Activated CD4-positive, alpha-beta T cell treated with anti-CD3 and anti-CD28 coated beads, Interleukin-2, amount 10 ng/mL, durations not matched to agents 7 days and 5 days (primary cell): Measurements from ENCODE around the gene CCNY. TPM values are rescaled to one million over a fixed set of nuclear protein-coding genes. Genes with fewer than 3 reads are reported as not detected.

Source experiments
- CTCF ChIA-PET: fragments of 350-600 bp; sonication (Branson Sonifier 250); formaldehyde crosslinking; loops from one replicate; lab custom pipeline; 2021; ENCODE audit warnings: antibody characterized with exemption; lab: Charles Lee
- POLR2A ChIA-PET: fragments of 350-600 bp; sonication (Branson Sonifier 250); formaldehyde crosslinking; loops from one replicate; lab custom pipeline; 2021; ENCODE audit warnings: antibody characterized with exemption; lab: Charles Lee
- DNase-seq: peaks from one replicate; pipeline ENCODE4 v3.0.0-alpha.2; 2020
- H3K27ac Mint-ChIP-seq: one replicate; pipeline ENCODE4 v1.8.0; 2021; ENCODE audit warnings: mild to moderate bottlenecking, moderate library complexity, mixed read lengths
- H3K27me3 Mint-ChIP-seq: one replicate; pipeline ENCODE4 v1.8.0; 2021; ENCODE audit warnings: mixed read lengths
- H3K36me3 Mint-ChIP-seq: one replicate; pipeline ENCODE4 v1.8.0; 2021; ENCODE audit warnings: low read depth, mixed read lengths
- H3K4me1 Mint-ChIP-seq: one replicate; pipeline ENCODE4 v1.8.0; 2021; ENCODE audit warnings: mixed read lengths
- H3K4me3 Mint-ChIP-seq: one replicate; pipeline ENCODE4 v1.8.0; 2021; ENCODE audit warnings: mild to moderate bottlenecking, moderate library complexity, mixed read lengths
- H3K9me3 Mint-ChIP-seq: one replicate; pipeline ENCODE4 v1.8.0; 2021; ENCODE audit warnings: mixed read lengths
- total RNA-seq, 2 experiments: library from RNA; stranded (reverse); gene quantifications; one replicate each; pipeline ENCODE4 v1.2.3, GENCODE V29; 2021

CCNY gene
- total RNA-seq, 2 experiments from 2014 or later, result 67.4 to 76.4 TPM

GRCh38 chr10:35435824-35436223 is 99.5 kb downstream of the CCNY start:
- CTCF ChIA-PET, result no interaction called here
- H3K36me3 Mint-ChIP-seq, result peaks cover 46% of the 10 kb centered on the region
- no peak overlapping the region for H3K27ac Mint-ChIP-seq

GRCh38 chr10:35437829-35438228 is 101.5 kb downstream of the CCNY start:
- CTCF ChIA-PET, result interaction anchor here (0.9 kb wide), 1 partner anchor 16 kb away, joined by 3 read pairs; no protein-coding TSS in a partner anchor
- Mint-ChIP-seq H3K4me3 (no peak overlapping the region), H3K36me3 (peaks cover 57% of the 10 kb centered on the region), H3K27me3 (no peaks in the 10 kb centered on the region), H3K9me3 (peaks cover 40% of the 10 kb centered on the region), H3K4me1 (peaks cover 42% of the 10 kb centered on the region), H3K27ac (no peak overlapping the region)
- POLR2A ChIA-PET, result no interaction called here
- no peak for DNase-seq

More at GRCh38 chr10:35435824-35436223, 99.5 kb downstream of the CCNY start:
- Mint-ChIP-seq H3K9me3 (peaks cover 25% of the 10 kb centered on the region), H3K27me3 (no peaks in the 10 kb centered on the region), H3K4me3 (no peak overlapping the region), H3K4me1 (peaks cover 36% of the 10 kb centered on the region)
- DNase-seq, result no peak
- POLR2A ChIA-PET, result no interaction called here

GRCh38 chr10:35438718-35439571 is 102.6 kb downstream of the CCNY start:
- peaks cover 66% of the 10 kb centered on the region for H3K36me3 Mint-ChIP-seq
- ChIA-PET POLR2A (interaction anchor here (0.6 kb wide), 1 partner anchor 347 kb away, joined by 4 read pairs; no protein-coding TSS in a partner anchor), CTCF (interaction anchor here (0.7 to 1.3 kb wide), 2 partner anchors 32 to 312 kb away, joined by 3 to 4 read pairs; partner anchors contain the start of gene CREM)
- peaks cover 38% of the 10 kb centered on the region for H3K4me1 Mint-ChIP-seq
- H3K4me3 Mint-ChIP-seq, result no peak overlapping the region
- no peak for DNase-seq
- H3K27me3 Mint-ChIP-seq, result no peaks in the 10 kb centered on the region
- no peak overlapping the region for H3K27ac Mint-ChIP-seq
- peaks cover 48% of the 10 kb centered on the region for H3K9me3 Mint-ChIP-seq

GRCh38 chr10:35440016-35440415 is 103.7 kb downstream of the CCNY start:
- CTCF ChIA-PET, result interaction anchor here (1.3 kb wide), 1 partner anchor 313 kb away, joined by 4 read pairs; the partner anchor contains the start of gene CREM
- H3K36me3 Mint-ChIP-seq, result peaks cover 69% of the 10 kb centered on the region
- DNase-seq, result no peak

GRCh38 chr10:35442028-35442427 is 105.7 kb downstream of the CCNY start:
- ChIA-PET POLR2A (no interaction called here), CTCF (interaction anchor here (0.9 kb wide), 1 partner anchor 12 kb away, joined by 3 read pairs; no protein-coding TSS in a partner anchor)
- no peak for DNase-seq
- H3K27me3 Mint-ChIP-seq, result no peaks in the 10 kb centered on the region
- H3K4me1 Mint-ChIP-seq, result peaks cover 48% of the 10 kb centered on the region
- no peak overlapping the region for H3K4me3 Mint-ChIP-seq
- H3K36me3 Mint-ChIP-seq, result peaks cover 67% of the 10 kb centered on the region
- H3K27ac Mint-ChIP-seq, result no peak overlapping the region
- H3K9me3 Mint-ChIP-seq, result peaks cover 53% of the 10 kb centered on the region

More at GRCh38 chr10:35440016-35440415, 103.7 kb downstream of the CCNY start:
- Mint-ChIP-seq H3K9me3 (peaks cover 55% of the 10 kb centered on the region), H3K4me3 (no peak overlapping the region), H3K4me1 (peaks cover 36% of the 10 kb centered on the region), H3K27ac (no peak overlapping the region), H3K27me3 (no peaks in the 10 kb centered on the region)
- POLR2A ChIA-PET, result no interaction called here

- Mint-ChIP-seq H3K27ac (no peak overlapping the region), H3K4me1 (peaks cover 52% of the 10 kb centered on the region), H3K27me3 (no peaks in the 10 kb centered on the region), H3K36me3 (peaks cover 64% of the 10 kb centered on the region), H3K9me3 (peaks cover 53% of the 10 kb centered on the region), H3K4me3 (no peak overlapping the region)
- DNase-seq, result no peak
- ChIA-PET POLR2A (no interaction called here), CTCF (no interaction called here)
Measured at GRCh38 chr10:35442592-35442991, 106.3 kb downstream of the CCNY start.

- no peak overlapping the region for H3K27ac Mint-ChIP-seq
- no peak overlapping the region for H3K4me3 Mint-ChIP-seq
- ChIA-PET POLR2A (no interaction called here), CTCF (interaction anchor here (1.0 kb wide), 1 partner anchor 12 kb away, joined by 3 read pairs; no protein-coding TSS in a partner anchor)
- H3K27me3 Mint-ChIP-seq, result no peaks in the 10 kb centered on the region
- H3K36me3 Mint-ChIP-seq, result peaks cover 67% of the 10 kb centered on the region
- DNase-seq, result no peak
- H3K4me1 Mint-ChIP-seq, result peaks cover 61% of the 10 kb centered on the region
- peaks cover 48% of the 10 kb centered on the region for H3K9me3 Mint-ChIP-seq
Measured at GRCh38 chr10:35443858-35444257, 107.5 kb downstream of the CCNY start.

- H3K27ac Mint-ChIP-seq, result peak overlapping the region; percentile 50
- peaks cover 76% of the 10 kb centered on the region for H3K4me1 Mint-ChIP-seq
- ChIA-PET CTCF (interaction anchor here (1.0 kb wide), 1 partner anchor 11 kb away, joined by 3 read pairs; no protein-coding TSS in a partner anchor), POLR2A (no interaction called here)
- no peak overlapping the region for H3K4me3 Mint-ChIP-seq
- no peak for DNase-seq
- peaks cover 38% of the 10 kb centered on the region for H3K9me3 Mint-ChIP-seq
- peaks cover 62% of the 10 kb centered on the region for H3K36me3 Mint-ChIP-seq
- H3K27me3 Mint-ChIP-seq, result no peaks in the 10 kb centered on the region
Measured at GRCh38 chr10:35445150-35445884, 109.0 kb downstream of the CCNY start.

- no peak for DNase-seq
- H3K4me3 Mint-ChIP-seq, result no peak overlapping the region
- POLR2A ChIA-PET, result no interaction called here
- no peak overlapping the region for H3K27ac Mint-ChIP-seq
- peaks cover 56% of the 10 kb centered on the region for H3K36me3 Mint-ChIP-seq
- H3K27me3 Mint-ChIP-seq, result no peaks in the 10 kb centered on the region
- H3K9me3 Mint-ChIP-seq, result peaks cover 32% of the 10 kb centered on the region
- CTCF ChIA-PET, result no interaction called here
- peaks cover 77% of the 10 kb centered on the region for H3K4me1 Mint-ChIP-seq
Measured at GRCh38 chr10:35446439-35446838, 110.1 kb downstream of the CCNY start.

- DNase-seq, result peak; percentile 52
- peaks cover 48% of the 10 kb centered on the region for H3K36me3 Mint-ChIP-seq
- ChIA-PET CTCF (interaction anchor here (1.0 kb wide), 1 partner anchor 15 kb away, joined by 3 read pairs; no protein-coding TSS in a partner anchor), POLR2A (no interaction called here)
- H3K27ac Mint-ChIP-seq, result peak overlapping the region; percentile 92
- no peaks in the 10 kb centered on the region for H3K27me3 Mint-ChIP-seq
- peaks cover 71% of the 10 kb centered on the region for H3K4me1 Mint-ChIP-seq
- H3K9me3 Mint-ChIP-seq, result peaks cover 24% of the 10 kb centered on the region
- H3K4me3 Mint-ChIP-seq, result peak overlapping the region; percentile 53
Measured at GRCh38 chr10:35447693-35448407, 111.5 kb downstream of the CCNY start.

- Mint-ChIP-seq H3K36me3 (peaks cover 41% of the 10 kb centered on the region), H3K27me3 (no peaks in the 10 kb centered on the region), H3K27ac (peak overlapping the region; percentile 92), H3K4me3 (no peak overlapping the region), H3K4me1 (peaks cover 73% of the 10 kb centered on the region), H3K9me3 (peaks cover 16% of the 10 kb centered on the region)
- no peak for DNase-seq
- ChIA-PET POLR2A (no interaction called here), CTCF (interaction anchor here (0.6 kb wide), 1 partner anchor 334 kb away, joined by 4 read pairs; no protein-coding TSS in a partner anchor)
Measured at GRCh38 chr10:35448687-35449662, 112.7 kb downstream of the CCNY start.
